ENCODE data around the gene VWCE.
A peak's percentile ranks its signal among the peaks of the same experiment; 100 is the strongest.

Gene VWCE

GRCh38 chr11:61295596-61295926 lies 445 bp upstream of the VWCE start:
- TF ChIP-seq CTCF (IDR thresholded peaks at IDR 0.05; ENCODE audit: control insufficient read depth, extremely low read depth, insufficient read depth): no peak
- no peak for DNase-seq (ENCODE audit: low read depth)
- H3K4me3 ChIP-seq (ENCODE audit: low read depth, low read length): no peak overlapping the region

GRCh38 chr11:61293867-61294716 lies 1.0 kb downstream of the VWCE start:
- TF ChIP-seq CTCF (IDR thresholded peaks at IDR 0.05; ENCODE audit: control insufficient read depth, extremely low read depth, insufficient read depth): no peak
- peak overlapping the region; percentile 49 for H3K4me3 ChIP-seq (ENCODE audit: low read depth, low read length)
- DNase-seq (ENCODE audit: low read depth): no peak

- no peak overlapping the region for H3K4me3 ChIP-seq (ENCODE audit: low read depth, low read length)
- no peak for TF ChIP-seq CTCF (IDR thresholded peaks at IDR 0.05; ENCODE audit: control insufficient read depth, extremely low read depth, insufficient read depth)
- no peak for DNase-seq (ENCODE audit: low read depth)
These were observed 2.8 kb downstream of the VWCE start for GRCh38 chr11:61292356-61292755.

- no peak for DNase-seq (ENCODE audit: low read depth)
- no peak for TF ChIP-seq CTCF (IDR thresholded peaks at IDR 0.05; ENCODE audit: control insufficient read depth, extremely low read depth, insufficient read depth)
- no peak overlapping the region for H3K4me3 ChIP-seq (ENCODE audit: low read depth, low read length)
These were observed 4.0 kb downstream of the VWCE start for GRCh38 chr11:61290905-61291690.

- no peak for TF ChIP-seq CTCF (IDR thresholded peaks at IDR 0.05; ENCODE audit: control insufficient read depth, extremely low read depth, insufficient read depth)
- no peak for DNase-seq (ENCODE audit: low read depth)
- H3K4me3 ChIP-seq (ENCODE audit: low read depth, low read length): no peak overlapping the region
These were observed 7.7 kb downstream of the VWCE start for GRCh38 chr11:61287338-61287977.

- H3K4me3 ChIP-seq (ENCODE audit: low read depth, low read length): no peak overlapping the region
- DNase-seq (ENCODE audit: low read depth): no peak
- no peak for TF ChIP-seq CTCF (IDR thresholded peaks at IDR 0.05; ENCODE audit: control insufficient read depth, extremely low read depth, insufficient read depth)
These were observed 11.5 kb downstream of the VWCE start for GRCh38 chr11:61283613-61284012.

Measured in LNCaP clone FGC (cell line).